LHCN-M2 (cell line): ENCODE data around the gene CDC14B. TPM values are rescaled to one million over a fixed set of nuclear protein-coding genes. Genes with fewer than 3 reads are reported as not detected.

Experiments
- total RNA-seq: library from RNA; depleted of rRNA; stranded (reverse); fragments of >200 nt; gene quantifications from 2 replicates; pipeline ENCODE4 v1.2.3, GENCODE V29; 2014; rRNA removed

Gene CDC14B
- total RNA-seq, 1 experiment from 2014 or later, result 12.6 TPM

Other genes with a start within 250 kb of the CDC14B start
- 9.4 and 16.6 TPM in 2 replicates for gene SLC35D2, start 236.1 kb downstream of the CDC14B start, total RNA-seq
- 19.6 and 21.8 TPM in 2 replicates for gene ZNF367, start 201.5 kb downstream of the CDC14B start, total RNA-seq
- gene HABP4, start 169.7 kb downstream of the CDC14B start, total RNA-seq, result 14.0 and 14.5 TPM in 2 replicates
- 11.2 and 14.6 TPM in 2 replicates for gene PRXL2C, start 35.5 kb upstream of the CDC14B start, total RNA-seq
- 16.0 and 17.9 TPM in 2 replicates for gene ZNF510, start 158.2 kb upstream of the CDC14B start, total RNA-seq
- gene ZNF782, start 234.7 kb upstream of the CDC14B start, total RNA-seq, result 4.2 and 4.4 TPM in 2 replicates